Superior temporal gyrus (tissue), 1 donor: ENCODE data around the gene CEMIP.
A peak's percentile ranks its signal among the peaks of the same experiment; 100 is the strongest.

ENCODE experiments used
- DNase-seq: peaks from one replicate; pipeline ENCODE4 v3.0.0-alpha.2; 2016; ENCODE audit errors: extremely low spot score

Gene CEMIP

GRCh38 chr15:80822676-80823075 is 43.5 kb downstream of the CEMIP start:
- peak; percentile 62 for DNase-seq

GRCh38 chr15:80823120-80823519 is 44.0 kb downstream of the CEMIP start:
- DNase-seq, result no peak

GRCh38 chr15:80823995-80824394 is 44.8 kb downstream of the CEMIP start:
- DNase-seq, result no peak

GRCh38 chr15:80825361-80826030 is 46.3 kb downstream of the CEMIP start:
- no peak for DNase-seq

GRCh38 chr15:80828796-80829195 is 49.6 kb downstream of the CEMIP start:
- DNase-seq, result no peak

GRCh38 chr15:80830677-80831076 is 51.5 kb downstream of the CEMIP start:
- DNase-seq, result no peak

GRCh38 chr15:80831192-80831591 is 52.0 kb downstream of the CEMIP start:
- no peak for DNase-seq

- DNase-seq, result no peak
Observed at GRCh38 chr15:80831606-80832224, 52.5 kb downstream of the CEMIP start.

GRCh38 chr15:80832686-80833085 is 53.5 kb downstream of the CEMIP start:
- no peak for DNase-seq

- no peak for DNase-seq
Observed at GRCh38 chr15:80834402-80834801, 55.2 kb downstream of the CEMIP start.

- DNase-seq, result no peak
Observed at GRCh38 chr15:80834906-80835305, 55.7 kb downstream of the CEMIP start.

GRCh38 chr15:80835336-80835735 is 56.2 kb downstream of the CEMIP start:
- no peak for DNase-seq

- no peak for DNase-seq
Observed at GRCh38 chr15:80836223-80836622, 57.1 kb downstream of the CEMIP start.

- DNase-seq, result no peak
Observed at GRCh38 chr15:80837006-80837405, 57.8 kb downstream of the CEMIP start.

GRCh38 chr15:80838012-80838411 is 58.8 kb downstream of the CEMIP start:
- no peak for DNase-seq

GRCh38 chr15:80838666-80839065 is 59.5 kb downstream of the CEMIP start:
- no peak for DNase-seq

GRCh38 chr15:80839764-80840130 is 60.6 kb downstream of the CEMIP start:
- DNase-seq, result no peak

- DNase-seq, result no peak
Observed at GRCh38 chr15:80840182-80841130, 61.3 kb downstream of the CEMIP start.

- no peak for DNase-seq
Observed at GRCh38 chr15:80841541-80841940, 62.4 kb downstream of the CEMIP start.

- no peak for DNase-seq
Observed at GRCh38 chr15:80844011-80844732, 65.0 kb downstream of the CEMIP start.

- DNase-seq, result no peak
Observed at GRCh38 chr15:80846031-80846815, 67.1 kb downstream of the CEMIP start.
